Hepatocyte (in vitro differentiated cells): Measurements from ENCODE around the gene EFNB2. TPM values are rescaled to one million over a fixed set of nuclear protein-coding genes. Genes with fewer than 3 reads are reported as not detected.

Experiments used
- DNase-seq: peaks from one replicate; pipeline ENCODE4 v3.0.0-alpha.2; 2016; ENCODE audit warnings: low spot score
- H2AFZ ChIP-seq: fragments of 200-600 bp; sonication (generic); 2 replicates; pipeline ENCODE4 v1.6.0; 2016; ENCODE audit warnings: antibody characterized with exemption, mild to moderate bottlenecking
- H3K27ac ChIP-seq: fragments of 200-600 bp; sonication (generic); 2 replicates; pipeline ENCODE4 v1.5.1; 2016; ENCODE audit warnings: mild to moderate bottlenecking
- H3K27me3 ChIP-seq: fragments of 200-600 bp; sonication (generic); 2 replicates; pipeline ENCODE4 v1.6.1; 2016
- H3K36me3 ChIP-seq: fragments of 200-600 bp; sonication (generic); replicated peaks from 2 replicates; pipeline ENCODE4 v1.5.1; 2016; ENCODE audit warnings: low read depth; ENCODE audit not compliant: insufficient read depth
- H3K4me1 ChIP-seq: fragments of 200-600 bp; sonication (generic); 2 replicates; pipeline ENCODE4 v1.5.1; 2016; ENCODE audit warnings: mild to moderate bottlenecking, moderate library complexity; ENCODE audit not compliant: insufficient read depth
- H3K4me2 ChIP-seq: fragments of 200-600 bp; sonication (generic); 2 replicates; pipeline ENCODE4 v1.6.0; 2016
- H3K4me3 ChIP-seq: fragments of 200-600 bp; sonication (generic); 2 replicates; pipeline ENCODE4 v1.5.1; 2016; ENCODE audit warnings: mild to moderate bottlenecking
- H3K79me2 ChIP-seq: fragments of 200-600 bp; sonication (generic); 2 replicates; pipeline ENCODE4 v1.6.0; 2017; ENCODE audit warnings: mild to moderate bottlenecking
- H3K9me2 ChIP-seq: fragments of 200-600 bp; sonication (generic); replicated peaks from 2 replicates; pipeline ENCODE4 v1.6.0; 2017; ENCODE audit warnings: mild to moderate bottlenecking; ENCODE audit not compliant: insufficient read depth
- H3K9me3 ChIP-seq: fragments of 200-600 bp; sonication (generic); 2 replicates; pipeline ENCODE4 v1.5.1; 2016; ENCODE audit warnings: low read depth, mild to moderate bottlenecking
- H4K20me1 ChIP-seq: fragments of 200-600 bp; sonication (generic); 2 replicates; pipeline ENCODE4 v1.6.0; 2016; ENCODE audit warnings: mild to moderate bottlenecking; ENCODE audit not compliant: insufficient read depth, poor library complexity, severe bottlenecking
- EZH2 ChIP-seq: fragments of 200-600 bp; sonication (generic); IDR thresholded peaks from 2 replicates; pipeline ENCODE4 v1.6.1; 2016; ENCODE audit warnings: antibody characterized with exemption, mild to moderate bottlenecking, borderline replicate concordance
- EZH2phosphoT487 ChIP-seq: fragments of 200-600 bp; sonication (generic); IDR thresholded peaks from one replicate; pipeline ENCODE4 v1.6.1; 2018; ENCODE audit warnings: antibody characterized with exemption, mild to moderate bottlenecking, low read depth, moderate library complexity; ENCODE audit not compliant: unreplicated experiment, severe bottlenecking
- WGBS: methylation state at CpG from one replicate; pipeline ENCODE4 v1.1.6; 2016; ENCODE audit warnings: low lambda C conversion rate; ENCODE audit errors: missing lambda C conversion rate; 5-methylcytosine and 5-hydroxymethylcytosine counted together
- polyA plus RNA-seq: library from polyadenylated mRNA; unstranded; fragments of >200 nt; fragmentation: Nextera tagmentation; extraction: Ambion mirVana; gene quantifications from 2 replicates; pipeline ENCODE4 v1.2.1, GENCODE V29; 2016
- total RNA-seq: library from RNA; depleted of rRNA; stranded (reverse); fragments of >200 nt; gene quantifications from 2 replicates; pipeline ENCODE4 v1.2.3, GENCODE V29; 2014
- TF ChIP-seq, protein P1 (sequence below): fragments of 200-600 bp; sonication (generic); IDR thresholded peaks from 2 replicates; pipeline ENCODE4 v1.5.1; 2016; ENCODE audit warnings: antibody characterized with exemption, mild to moderate bottlenecking; ENCODE audit not compliant: poor library complexity

Gene EFNB2
- total and polyA plus RNA-seq, 2 experiments from 2014 or later = 62.4 to 63.3 TPM

DNA sequence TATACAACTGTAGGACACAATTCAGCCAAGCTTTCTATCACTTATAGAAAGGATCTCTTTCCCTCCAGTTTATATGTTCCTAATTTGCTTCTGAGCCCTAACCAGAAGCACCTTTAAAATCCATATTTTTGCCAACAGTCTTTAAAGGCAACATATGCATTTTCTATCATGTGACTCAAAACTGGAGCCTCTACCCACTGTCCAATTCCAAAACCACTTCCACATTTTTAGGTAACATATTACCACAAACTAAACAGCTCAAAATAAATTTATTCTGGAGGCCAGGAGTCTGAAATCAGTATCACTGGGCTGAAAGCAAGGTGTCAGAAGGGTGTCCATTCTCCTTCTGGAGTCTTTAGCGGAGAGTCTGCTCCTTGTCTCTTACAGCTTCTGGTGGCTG lies 15.9 kb upstream of the EFNB2 start:
- H3K4me2 ChIP-seq = no peak overlapping the region
- no peak for TF ChIP-seq EZH2phosphoT487
- TF ChIP-seq EZH2 = no peak
- TF ChIP-seq, protein P1, sequence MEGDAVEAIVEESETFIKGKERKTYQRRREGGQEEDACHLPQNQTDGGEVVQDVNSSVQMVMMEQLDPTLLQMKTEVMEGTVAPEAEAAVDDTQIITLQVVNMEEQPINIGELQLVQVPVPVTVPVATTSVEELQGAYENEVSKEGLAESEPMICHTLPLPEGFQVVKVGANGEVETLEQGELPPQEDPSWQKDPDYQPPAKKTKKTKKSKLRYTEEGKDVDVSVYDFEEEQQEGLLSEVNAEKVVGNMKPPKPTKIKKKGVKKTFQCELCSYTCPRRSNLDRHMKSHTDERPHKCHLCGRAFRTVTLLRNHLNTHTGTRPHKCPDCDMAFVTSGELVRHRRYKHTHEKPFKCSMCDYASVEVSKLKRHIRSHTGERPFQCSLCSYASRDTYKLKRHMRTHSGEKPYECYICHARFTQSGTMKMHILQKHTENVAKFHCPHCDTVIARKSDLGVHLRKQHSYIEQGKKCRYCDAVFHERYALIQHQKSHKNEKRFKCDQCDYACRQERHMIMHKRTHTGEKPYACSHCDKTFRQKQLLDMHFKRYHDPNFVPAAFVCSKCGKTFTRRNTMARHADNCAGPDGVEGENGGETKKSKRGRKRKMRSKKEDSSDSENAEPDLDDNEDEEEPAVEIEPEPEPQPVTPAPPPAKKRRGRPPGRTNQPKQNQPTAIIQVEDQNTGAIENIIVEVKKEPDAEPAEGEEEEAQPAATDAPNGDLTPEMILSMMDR = no peak
- no peaks in the 10 kb centered on the region for H3K36me3 ChIP-seq
- H4K20me1 ChIP-seq = peaks cover 74% of the 10 kb centered on the region
- no peak overlapping the region for H3K27ac ChIP-seq
- no peak overlapping the region for H3K4me3 ChIP-seq
- WGBS = 100% methylated on average over 1 of the region's 1 CpG
- H3K9me3 ChIP-seq = no peaks in the 10 kb centered on the region
- DNase-seq = no peak
- no peak overlapping the region for H2AFZ ChIP-seq
- H3K27me3 ChIP-seq = no peaks in the 10 kb centered on the region
- H3K79me2 ChIP-seq = peaks cover 100% of the 10 kb centered on the region
- no peaks in the 10 kb centered on the region for H3K4me1 ChIP-seq
- H3K9me2 ChIP-seq = no peaks in the 10 kb centered on the region

DNA sequence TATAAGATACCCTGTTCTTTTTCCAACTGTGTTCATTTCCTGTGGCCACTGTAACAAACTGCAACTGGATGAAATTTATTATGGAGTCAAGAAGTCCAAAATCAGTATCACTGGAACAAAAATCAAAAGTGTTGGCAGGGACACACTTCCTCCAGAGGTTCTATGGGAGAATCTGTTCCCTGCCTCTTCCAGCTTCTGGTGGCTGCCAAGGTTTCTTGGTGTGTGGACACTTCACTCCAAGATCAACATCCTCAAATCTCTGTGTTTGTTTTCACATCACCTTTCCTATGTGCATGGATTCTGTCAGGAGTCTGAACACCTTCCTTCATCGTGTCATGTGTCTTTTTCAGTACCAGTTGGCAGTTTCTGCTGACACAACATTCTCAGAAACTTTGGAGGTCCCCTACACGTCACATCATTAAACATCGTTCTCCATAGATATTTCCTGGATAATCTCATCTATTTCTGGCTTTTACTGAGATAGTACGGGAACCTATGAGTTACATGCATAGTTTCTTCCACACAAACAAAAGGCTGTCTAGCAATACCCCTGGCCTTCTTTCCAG lies 15.2 kb upstream of the EFNB2 start:
- Histone ChIP-seq H3K27ac (no peak overlapping the region), H3K4me3 (no peak overlapping the region), H3K27me3 (no peaks in the 10 kb centered on the region), H3K4me2 (no peak overlapping the region), H4K20me1 (peaks cover 72% of the 10 kb centered on the region), H3K79me2 (peaks cover 100% of the 10 kb centered on the region), H3K9me2 (no peaks in the 10 kb centered on the region), H3K4me1 (no peaks in the 10 kb centered on the region), H3K9me3 (no peaks in the 10 kb centered on the region), H3K36me3 (no peaks in the 10 kb centered on the region), H2AFZ (no peak overlapping the region)
- 94% methylated on average over 4 of the region's 4 CpGs for WGBS
- no peak for DNase-seq
- TF ChIP-seq EZH2 = no peak

- TF ChIP-seq EZH2phosphoT487 = no peak
- TF ChIP-seq, protein P1 = no peak
- TF ChIP-seq EZH2 = no peak
- no peaks in the 10 kb centered on the region for H3K9me2 ChIP-seq
- no peak overlapping the region for H3K4me3 ChIP-seq
- WGBS = 92% methylated on average over 3 of the region's 3 CpGs
- H3K4me2 ChIP-seq = no peak overlapping the region
- no peak overlapping the region for H2AFZ ChIP-seq
- peaks cover 90% of the 10 kb centered on the region for H3K79me2 ChIP-seq
- H3K9me3 ChIP-seq = no peaks in the 10 kb centered on the region
- DNase-seq = no peak
- no peaks in the 10 kb centered on the region for H3K36me3 ChIP-seq
- H3K27me3 ChIP-seq = no peaks in the 10 kb centered on the region
- H4K20me1 ChIP-seq = peaks cover 71% of the 10 kb centered on the region
- H3K27ac ChIP-seq = no peak overlapping the region
- H3K4me1 ChIP-seq = no peaks in the 10 kb centered on the region
These were observed 12.7 kb upstream of the EFNB2 start for GRCh38 chr13:106548064-106548696.

DNA sequence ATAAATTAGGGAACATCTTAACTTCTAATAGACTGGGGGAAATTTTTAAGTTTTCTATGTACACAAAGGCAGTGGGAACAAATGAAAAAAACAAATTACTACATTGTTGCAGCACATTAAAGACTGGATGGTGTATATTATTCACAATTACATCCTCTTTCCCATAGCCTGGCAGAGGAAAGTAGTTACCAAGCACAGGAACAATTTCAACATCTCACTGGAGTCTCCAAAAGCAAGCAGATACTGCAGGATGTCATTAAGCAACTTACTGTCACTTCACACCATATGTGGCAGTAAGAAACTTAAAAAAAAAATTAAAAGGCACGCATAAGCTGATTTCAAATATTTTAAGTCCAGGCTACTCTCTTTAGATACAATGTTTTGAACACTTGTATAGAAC lies 6.4 kb upstream of the EFNB2 start:
- H3K79me2 ChIP-seq = peaks cover 37% of the 10 kb centered on the region
- no peaks in the 10 kb centered on the region for H3K9me2 ChIP-seq
- H3K4me3 ChIP-seq = no peak overlapping the region
- H3K4me1 ChIP-seq = no peaks in the 10 kb centered on the region
- H3K27ac ChIP-seq = no peak overlapping the region
- no peaks in the 10 kb centered on the region for H3K27me3 ChIP-seq
- no peak for DNase-seq
- no peaks in the 10 kb centered on the region for H3K36me3 ChIP-seq
- TF ChIP-seq, protein P1 = no peak
- no peak for TF ChIP-seq EZH2phosphoT487
- WGBS = 100% methylated on average over 1 of the region's 1 CpG
- H4K20me1 ChIP-seq = peaks cover 22% of the 10 kb centered on the region
- no peak overlapping the region for H3K4me2 ChIP-seq
- H3K9me3 ChIP-seq = no peaks in the 10 kb centered on the region
- H2AFZ ChIP-seq = no peak overlapping the region
